Adrenal gland (tissue), 5 donors: ENCODE data around the gene HS3ST5.

Experiments used
- CTCF ChIP-seq, 6 experiments: fragments of 450-650 bp in 4 of 6; fragments of 200-600 bp in 2 of 6; sonication (generic) in 1 of 6; IDR thresholded peaks; 1 replicate in 5 of 6; 2 replicates in 1 of 6; pipeline versions ENCODE4 v1.5.1 to v1.8.0; 2016 to 2021; ENCODE audit warnings: antibody characterized with exemption in 6 of 6, mild to moderate bottlenecking in 2 of 6, moderate library complexity in 1 of 6
- POLR2A ChIP-seq, 2 donors: fragments of 450-650 bp; IDR thresholded peaks; one replicate each; pipeline ENCODE4 v1.6.1; 2017; ENCODE audit warnings: antibody characterized with exemption in 2 of 2, mild to moderate bottlenecking in 2 of 2, moderate library complexity in 1 of 2
- donor health status: DM: no; HTN: no; CAD: no.

GRCh38 chr6:114033606-114034005 lies 309.2 kb downstream of the HS3ST5 start:
- TF ChIP-seq CTCF (IDR thresholded peaks at IDR 0.05), result no peak
- no peak for TF ChIP-seq POLR2A (IDR thresholded peaks at IDR 0.05)
